ENCODE measurements around the gene B4GALNT2.

DNA sequence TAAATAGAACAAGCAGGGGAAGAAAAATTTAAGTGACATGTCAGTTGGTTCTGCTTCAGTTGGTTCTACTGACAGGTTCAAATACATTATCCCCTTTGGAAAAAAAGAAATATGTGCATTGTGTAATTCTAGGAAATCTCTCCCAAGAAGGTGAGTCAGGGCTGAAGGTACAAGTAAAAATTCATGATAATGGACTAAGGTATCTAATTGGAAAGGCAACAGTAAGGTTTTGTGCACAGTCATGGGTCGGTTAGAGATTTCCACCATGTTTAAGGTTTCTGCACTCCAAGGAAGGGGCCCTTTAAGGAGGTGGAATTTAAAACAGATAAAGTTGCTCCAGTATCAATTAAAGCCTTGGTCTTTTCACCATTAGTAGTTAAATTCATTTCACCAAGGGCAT is 17.9 kb upstream of the B4GALNT2 start:
- TF ChIP-seq, protein P1, sequence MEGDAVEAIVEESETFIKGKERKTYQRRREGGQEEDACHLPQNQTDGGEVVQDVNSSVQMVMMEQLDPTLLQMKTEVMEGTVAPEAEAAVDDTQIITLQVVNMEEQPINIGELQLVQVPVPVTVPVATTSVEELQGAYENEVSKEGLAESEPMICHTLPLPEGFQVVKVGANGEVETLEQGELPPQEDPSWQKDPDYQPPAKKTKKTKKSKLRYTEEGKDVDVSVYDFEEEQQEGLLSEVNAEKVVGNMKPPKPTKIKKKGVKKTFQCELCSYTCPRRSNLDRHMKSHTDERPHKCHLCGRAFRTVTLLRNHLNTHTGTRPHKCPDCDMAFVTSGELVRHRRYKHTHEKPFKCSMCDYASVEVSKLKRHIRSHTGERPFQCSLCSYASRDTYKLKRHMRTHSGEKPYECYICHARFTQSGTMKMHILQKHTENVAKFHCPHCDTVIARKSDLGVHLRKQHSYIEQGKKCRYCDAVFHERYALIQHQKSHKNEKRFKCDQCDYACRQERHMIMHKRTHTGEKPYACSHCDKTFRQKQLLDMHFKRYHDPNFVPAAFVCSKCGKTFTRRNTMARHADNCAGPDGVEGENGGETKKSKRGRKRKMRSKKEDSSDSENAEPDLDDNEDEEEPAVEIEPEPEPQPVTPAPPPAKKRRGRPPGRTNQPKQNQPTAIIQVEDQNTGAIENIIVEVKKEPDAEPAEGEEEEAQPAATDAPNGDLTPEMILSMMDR (conservative IDR thresholded peaks at IDR 0.05; ENCODE audit: low read length), result no peak
- no peak for TF ChIP-seq EZH2phosphoT487 (IDR thresholded peaks at IDR 0.05; ENCODE audit: borderline replicate concordance)
